HG03469 (cell line): ENCODE measurements around the gene SERINC3.
A peak's percentile ranks its signal among the peaks of the same experiment; 100 is the strongest.
"Not testable (repeated sequence)": the region's sequence is repeated elsewhere in the genome, so short reads cannot be mapped to it uniquely, and the experiment has no call there.

Source experiments
- ATAC-seq: cut with Tn5 transposase; IDR thresholded peaks from one replicate; pipeline ENCODE4 v1.9.1; 2021; ENCODE audit warnings: mild to moderate bottlenecking, moderate library complexity, moderate number of reproducible peaks; ENCODE audit not compliant: unreplicated experiment

SERINC3 gene

GRCh38 chr20:44495257-44495656 lies 26.6 kb downstream of the SERINC3 start:
- ATAC-seq, result no peak

GRCh38 chr20:44494681-44495080 lies 27.2 kb downstream of the SERINC3 start:
- ATAC-seq, result no peak

- ATAC-seq, result no peak
Measured at GRCh38 chr20:44494266-44494665, 27.6 kb downstream of the SERINC3 start.

GRCh38 chr20:44491635-44492395 lies 30.1 kb downstream of the SERINC3 start:
- ATAC-seq, result no peak

GRCh38 chr20:44489931-44490330 lies 31.9 kb downstream of the SERINC3 start:
- ATAC-seq, result no peak

- no peak for ATAC-seq
Measured at GRCh38 chr20:44489223-44489622, 32.6 kb downstream of the SERINC3 start.

- ATAC-seq, result no peak
Measured at GRCh38 chr20:44488551-44488950, 33.3 kb downstream of the SERINC3 start.

- no peak for ATAC-seq
Measured at GRCh38 chr20:44485830-44486198, 36.1 kb downstream of the SERINC3 start.

- no peak for ATAC-seq
Measured at GRCh38 chr20:44485078-44485829, 36.6 kb downstream of the SERINC3 start.

- no peak for ATAC-seq
Measured at GRCh38 chr20:44483112-44483511, 38.8 kb downstream of the SERINC3 start.

GRCh38 chr20:44481719-44482416 lies 40.0 kb downstream of the SERINC3 start:
- ATAC-seq, result no peak

- no peak for ATAC-seq
Measured at GRCh38 chr20:44480097-44480496, 41.8 kb downstream of the SERINC3 start.

- no peak for ATAC-seq
Measured at GRCh38 chr20:44479643-44480042, 42.2 kb downstream of the SERINC3 start.

- ATAC-seq, result no peak
Measured at GRCh38 chr20:44478206-44478605, 43.7 kb downstream of the SERINC3 start.

- ATAC-seq, result no peak
Measured at GRCh38 chr20:44477151-44477550, 44.7 kb downstream of the SERINC3 start.

GRCh38 chr20:44475694-44476560 lies 45.9 kb downstream of the SERINC3 start, which contains the start of gene TTPAL:
TSS of gene TTPAL (plus strand) at chr20:44475874. CDS start at chr20:44480000, 4,126 bp downstream.
- peak; percentile 61 for ATAC-seq

- ATAC-seq, result no peak
Measured at GRCh38 chr20:44475372-44475693, 46.5 kb downstream of the SERINC3 start.

GRCh38 chr20:44472283-44472682 lies 49.6 kb downstream of the SERINC3 start:
- not testable (repeated sequence) for ATAC-seq

- ATAC-seq, result no peak
Measured at GRCh38 chr20:44471481-44471882, 50.4 kb downstream of the SERINC3 start.

- no peak for ATAC-seq
Measured at GRCh38 chr20:44470327-44470726, 51.5 kb downstream of the SERINC3 start.
